ENCODE data around the gene KRTAP10-8.
"Not testable (repeated sequence)": the region's sequence is repeated elsewhere in the genome, so short reads cannot be mapped to it uniquely, and the experiment has no call there.

The KRTAP10-8 gene

DNA sequence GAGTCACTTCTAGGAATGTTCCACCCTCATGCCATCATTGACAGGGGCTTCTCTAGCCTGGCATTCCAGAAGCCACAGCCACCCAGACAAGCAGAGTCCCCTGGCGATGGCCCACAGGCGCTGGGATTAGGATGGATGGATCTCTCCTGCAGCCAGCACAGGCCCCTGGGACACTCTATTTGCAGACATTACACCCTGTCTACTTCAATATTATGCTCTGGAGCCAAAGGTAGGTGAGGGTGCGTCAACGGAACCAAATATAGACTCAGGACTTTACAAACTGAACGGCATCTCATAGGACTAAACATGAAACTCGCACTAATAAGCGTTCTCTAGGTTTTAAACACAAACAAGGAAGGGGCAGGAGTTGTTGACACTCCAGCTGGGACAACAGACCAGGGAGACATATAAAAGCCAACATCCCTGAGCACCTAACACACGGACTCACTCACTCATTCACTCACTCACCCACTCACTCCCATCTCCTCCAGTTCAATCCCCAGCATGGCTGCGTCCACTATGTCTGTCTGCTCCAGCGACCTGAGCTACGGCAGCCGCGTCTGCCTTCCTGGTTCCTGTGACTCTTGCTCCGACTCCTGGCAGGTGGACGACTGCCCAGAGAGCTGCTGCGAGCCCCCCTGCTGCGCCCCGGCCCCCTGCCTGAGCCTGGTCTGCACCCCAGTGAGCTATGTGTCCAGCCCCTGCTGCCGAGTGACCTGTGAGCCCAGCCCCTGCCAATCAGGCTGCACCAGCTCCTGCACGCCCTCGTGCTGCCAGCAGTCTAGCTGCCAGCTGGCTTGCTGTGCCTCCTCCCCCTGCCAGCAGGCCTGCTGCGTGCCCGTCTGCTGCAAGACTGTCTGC, 11.5 kb upstream of the KRTAP10-8 start, which contains the start of gene KRTAP10-7:
KRTAP10-7 (plus strand) TSS at position 480 of the 861 bp plus-strand sequence; CDS start at position 505, 25 bp downstream.
- not testable (repeated sequence) for DNase-seq

DNA sequence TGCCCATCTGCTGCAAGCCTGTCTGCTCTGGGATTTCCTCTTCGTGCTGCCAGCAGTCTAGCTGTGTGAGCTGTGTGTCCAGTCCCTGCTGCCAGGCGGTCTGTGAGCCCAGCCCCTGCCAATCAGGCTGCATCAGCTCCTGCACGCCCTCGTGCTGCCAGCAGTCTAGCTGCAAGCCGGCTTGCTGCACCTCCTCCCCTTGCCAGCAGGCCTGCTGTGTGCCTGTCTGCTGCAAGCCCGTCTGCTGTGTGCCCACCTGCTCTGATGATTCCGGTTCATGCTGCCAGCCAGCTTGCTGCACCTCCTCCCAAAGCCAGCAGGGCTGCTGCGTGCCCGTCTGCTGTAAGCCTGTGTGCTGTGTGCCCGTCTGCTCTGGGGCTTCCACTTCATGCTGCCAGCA, 10.8 kb upstream of the KRTAP10-8 start:
- not testable (repeated sequence) for DNase-seq

DNA sequence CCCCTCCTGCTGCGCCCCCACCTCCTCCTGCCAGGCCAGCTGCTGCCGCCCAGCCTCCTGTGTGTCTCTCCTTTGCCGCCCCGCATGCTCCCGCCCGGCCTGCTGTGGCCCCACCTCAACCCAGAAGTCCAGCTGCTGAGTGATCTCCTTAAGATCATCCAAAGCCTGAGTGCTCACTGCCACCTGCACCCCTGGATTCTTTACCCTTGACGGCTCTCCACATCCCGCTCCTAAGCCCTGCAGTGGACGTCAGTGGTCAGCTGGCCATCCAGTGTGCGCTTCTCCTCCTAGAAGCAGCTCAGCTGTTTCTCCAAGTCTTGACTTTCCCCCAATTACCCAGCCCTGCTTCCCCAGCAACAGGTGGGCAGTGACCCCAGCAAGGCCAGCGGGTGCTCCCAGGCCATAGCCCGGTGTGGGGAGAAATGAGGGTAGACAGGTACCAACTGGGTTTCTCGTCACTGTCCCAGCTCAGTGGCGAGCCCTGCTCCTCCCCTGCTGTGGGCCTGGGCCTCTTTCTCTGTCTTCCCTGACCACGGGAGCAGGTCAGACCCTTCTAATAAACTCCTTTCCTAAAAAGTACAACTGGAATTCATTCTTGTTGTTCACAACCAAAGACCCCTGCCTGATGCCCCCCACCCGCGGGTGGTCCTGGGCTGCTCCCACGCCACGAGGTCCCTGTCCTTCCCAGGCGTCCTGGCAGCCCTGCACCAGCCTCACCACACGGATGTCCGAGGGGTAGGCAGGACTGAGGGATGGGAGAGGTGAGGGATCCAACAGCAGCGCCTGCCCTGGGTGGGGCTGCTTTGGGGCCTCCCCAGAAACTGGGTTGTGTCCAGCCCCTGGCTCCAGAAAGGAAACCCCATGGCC, 10.1 kb upstream of the KRTAP10-8 start:
- no peak for DNase-seq

DNA sequence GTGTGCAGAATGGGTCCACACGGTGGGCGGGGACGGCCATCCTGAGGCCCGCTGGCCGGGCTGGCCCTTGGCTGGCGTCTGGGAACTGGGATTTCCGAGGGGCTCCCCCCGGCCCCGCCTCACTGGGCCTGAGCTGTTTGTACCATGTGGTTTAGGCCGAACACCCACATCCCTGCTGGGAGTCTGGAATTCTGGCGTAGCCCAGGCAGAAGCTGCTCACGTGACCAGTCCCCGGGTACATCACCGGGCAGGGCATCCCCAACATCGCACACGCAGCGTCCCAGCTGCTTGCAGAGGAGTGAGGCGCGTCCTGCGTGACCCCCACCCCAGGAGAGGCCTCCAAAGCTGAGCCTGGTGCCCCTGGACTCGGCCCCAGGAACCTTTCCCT, 9.4 kb upstream of the KRTAP10-8 start:
- no peak for DNase-seq

DNA sequence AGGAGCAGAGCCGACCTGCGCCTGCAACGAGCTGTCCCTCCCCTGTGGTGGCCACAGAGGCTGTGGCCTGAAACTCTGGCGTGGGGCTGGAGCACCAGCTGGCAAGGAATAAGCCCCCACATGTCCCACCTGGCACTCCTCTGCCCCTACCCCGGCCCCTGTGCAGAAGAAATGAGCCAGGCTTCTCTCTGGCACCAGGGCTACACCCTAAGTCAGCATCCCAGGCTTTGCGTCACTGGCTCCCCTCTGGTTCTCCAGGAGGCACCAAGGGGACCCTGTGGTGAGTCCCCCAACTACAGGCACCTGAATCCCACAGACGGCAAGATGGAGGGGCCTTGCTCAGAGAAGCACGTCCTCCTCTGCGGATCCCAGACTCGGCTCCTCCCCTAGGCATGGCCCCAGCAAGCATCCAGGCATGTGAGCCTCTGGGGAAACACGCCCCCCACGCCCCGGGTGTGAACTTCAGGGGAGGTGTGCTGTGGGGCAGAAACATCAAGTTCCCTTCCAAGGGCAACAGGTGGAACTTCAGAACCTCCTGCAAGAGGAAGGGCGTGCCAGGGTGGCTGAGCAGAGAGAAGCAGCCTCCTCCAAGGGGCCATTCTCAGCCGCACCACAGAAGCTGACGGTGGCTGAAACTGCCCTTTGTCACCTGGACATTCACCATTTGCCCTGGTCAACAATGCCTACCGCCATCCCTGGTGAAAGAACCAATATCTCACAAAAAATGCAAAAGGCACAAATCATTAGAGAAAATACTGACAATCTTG, 8.6 kb upstream of the KRTAP10-8 start:
- no peak for DNase-seq

DNA sequence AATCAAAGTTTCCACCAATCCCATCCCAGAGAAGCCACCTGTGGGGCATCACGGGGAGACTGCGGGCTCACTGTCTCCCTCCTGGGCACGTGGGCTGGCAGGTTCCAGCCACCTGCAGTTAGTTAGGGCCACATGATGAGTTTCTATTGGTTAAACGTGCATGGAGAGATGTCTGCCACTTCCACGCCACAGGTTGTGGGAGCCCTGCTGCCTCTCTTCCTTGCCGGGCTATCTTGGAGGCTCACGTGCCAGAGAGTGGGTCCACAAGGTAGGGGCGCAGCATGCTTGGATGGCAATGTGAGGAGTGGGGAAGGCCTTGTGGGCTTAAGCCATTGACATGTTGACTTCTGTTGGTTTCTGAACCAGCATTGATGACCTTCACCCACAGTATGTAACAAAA, 8.0 kb upstream of the KRTAP10-8 start:
- DNase-seq: no peak

DNA sequence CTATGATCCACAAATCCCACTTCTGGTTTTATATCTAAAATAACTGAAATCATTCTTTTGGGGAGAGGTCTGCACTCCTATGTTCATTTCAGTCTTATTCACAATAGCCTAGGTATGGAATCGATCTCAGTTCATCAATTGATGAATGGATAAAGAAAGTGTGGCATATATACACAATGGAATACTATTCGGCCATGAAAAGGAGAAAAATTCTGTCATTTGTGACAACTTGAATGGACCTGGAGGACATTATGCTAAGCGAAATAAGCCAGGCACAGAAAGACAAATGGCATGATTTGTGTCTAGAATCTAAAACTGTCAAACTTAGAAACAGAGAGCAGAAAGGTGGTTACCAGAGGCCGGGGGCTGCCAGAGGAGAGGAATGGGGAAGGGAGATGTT, 5.4 kb upstream of the KRTAP10-8 start:
- DNase-seq: no peak

DNA sequence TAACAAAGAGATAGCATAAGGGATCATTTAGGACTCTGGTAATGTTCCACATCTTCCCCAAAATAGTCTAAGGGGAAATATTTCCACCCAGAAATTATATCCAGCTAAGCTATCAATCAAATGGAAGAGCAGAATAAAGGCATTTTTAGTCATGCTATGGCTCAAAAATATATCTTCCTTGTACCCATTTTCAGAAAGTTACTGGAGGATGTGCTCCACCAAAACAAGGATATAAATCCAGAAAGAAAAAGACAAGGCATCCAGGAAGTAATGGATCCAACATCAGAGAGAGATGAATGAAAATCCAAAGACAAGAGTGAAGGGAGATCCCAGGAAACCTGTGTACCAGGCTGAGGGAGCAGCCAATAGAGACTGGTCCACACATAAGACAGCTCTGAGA, 2.7 kb upstream of the KRTAP10-8 start:
- DNase-seq: no peak

DNA sequence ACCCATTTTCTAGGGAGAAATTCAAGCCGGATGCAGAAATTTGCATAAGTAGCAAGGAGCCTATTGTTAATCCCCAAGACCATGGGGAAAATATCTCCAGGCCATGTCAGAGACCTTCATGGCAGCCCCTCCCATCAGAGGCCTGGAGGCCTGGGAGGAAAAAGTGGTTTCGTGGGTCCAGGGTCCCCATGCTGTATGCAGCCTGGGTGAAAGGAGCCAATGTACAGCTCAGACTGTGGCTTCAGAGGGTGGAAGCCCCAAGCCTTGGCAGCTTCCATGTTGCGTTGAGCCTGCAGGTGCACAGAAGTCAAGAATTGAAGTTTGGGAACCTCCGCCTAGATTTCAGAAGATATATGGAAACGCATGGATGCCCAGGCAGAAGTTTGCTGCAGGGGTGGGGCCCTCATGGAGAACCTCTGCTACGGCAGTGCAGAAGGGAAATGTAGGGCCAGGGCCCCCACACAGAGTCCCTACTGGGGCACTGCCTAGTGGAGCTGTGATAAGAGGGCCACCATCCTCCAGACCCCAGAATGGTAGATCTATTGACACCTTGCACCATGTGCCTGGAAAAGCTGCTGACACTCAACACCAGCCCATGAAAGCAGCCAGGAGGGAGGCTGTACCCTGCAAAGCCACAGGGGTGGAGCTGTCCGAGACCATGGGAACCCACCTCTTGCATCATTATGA, 1.6 kb upstream of the KRTAP10-8 start:
- DNase-seq: not testable (repeated sequence)

DNA sequence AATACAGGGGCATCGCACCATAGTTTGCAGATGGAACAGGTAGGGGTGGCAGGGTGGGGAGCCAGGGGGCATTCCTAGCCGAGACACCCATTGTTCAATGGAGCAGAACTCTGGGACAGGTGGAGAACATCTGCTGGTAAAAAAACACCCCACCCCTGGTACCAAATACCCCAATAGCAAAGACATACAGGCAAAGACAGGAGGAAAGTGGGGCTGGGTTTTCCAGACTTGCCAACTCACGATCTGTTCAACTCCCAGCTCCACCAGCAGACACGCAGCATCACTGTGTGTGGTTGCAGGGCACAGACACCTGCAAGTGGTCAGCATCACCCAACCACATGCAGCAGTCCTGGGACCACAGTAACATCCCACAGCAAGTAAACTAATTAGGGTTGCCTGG, 328 bp upstream of the KRTAP10-8 start:
- no peak for DNase-seq

DNA sequence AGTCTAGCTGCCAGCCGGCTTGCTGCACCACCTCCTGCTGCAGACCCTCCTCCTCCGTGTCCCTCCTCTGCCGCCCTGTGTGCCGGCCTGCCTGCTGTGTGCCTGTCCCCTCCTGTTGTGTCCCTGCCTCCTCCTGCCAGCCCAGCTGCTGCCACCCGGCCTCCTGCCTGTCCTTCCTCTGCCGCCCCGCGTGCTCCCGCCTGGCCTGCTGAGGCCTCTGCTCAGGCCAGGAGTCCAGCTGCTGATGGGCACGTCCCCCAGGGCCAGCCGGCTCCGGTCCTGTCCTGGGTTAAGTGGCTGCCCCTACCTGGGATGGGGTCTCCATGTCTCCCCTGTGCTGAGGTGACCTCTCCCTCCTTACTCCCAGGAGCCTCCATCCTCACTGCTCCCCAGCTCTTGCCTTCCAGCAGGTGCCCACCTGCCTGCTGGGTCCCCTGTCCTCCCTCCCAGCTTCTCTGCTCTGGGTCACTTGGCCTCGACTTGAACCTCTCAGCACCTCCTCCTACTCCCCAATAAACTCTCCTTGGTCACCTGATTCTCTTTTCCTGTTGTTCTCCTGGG, 870 bp downstream of the KRTAP10-8 start:
- DNase-seq: no peak

DNA sequence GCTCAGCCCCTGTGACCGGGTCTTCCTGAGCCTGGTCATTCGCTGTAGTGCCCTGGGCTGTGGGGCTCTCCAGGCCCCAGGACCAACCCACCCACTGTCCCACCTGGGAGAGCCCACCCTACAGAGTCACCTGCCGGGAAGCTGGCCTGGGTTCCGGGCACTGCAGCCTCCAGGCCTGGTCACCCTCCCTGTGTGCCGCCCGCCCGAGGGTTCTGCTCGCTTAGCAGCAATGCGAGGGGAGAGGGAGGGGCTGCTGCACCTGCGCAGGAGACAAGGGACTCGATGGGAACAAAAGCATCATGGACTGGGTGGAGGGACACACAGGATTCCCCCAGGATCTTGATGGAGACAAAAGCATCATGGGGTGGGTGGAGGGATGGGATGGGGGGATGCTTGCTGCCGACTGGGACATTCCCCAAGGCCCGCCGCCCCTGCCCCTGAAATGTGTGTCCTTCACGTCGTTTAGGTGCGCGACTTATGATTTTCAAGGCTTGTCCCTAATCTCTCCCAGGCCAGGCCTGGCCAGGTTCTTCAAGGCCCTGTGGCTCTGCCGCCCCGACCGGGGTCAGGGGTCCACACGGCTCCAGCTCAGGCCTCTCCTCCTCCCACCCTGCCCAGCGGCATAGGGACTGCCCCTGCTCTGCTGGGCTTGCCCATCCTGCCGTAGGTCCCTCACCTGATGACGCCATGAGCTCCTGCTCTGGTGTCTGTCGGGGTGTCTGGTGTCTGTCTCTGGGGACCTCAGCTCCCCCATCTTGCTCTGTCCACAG, 1.7 kb downstream of the KRTAP10-8 start:
- DNase-seq: no peak

DNA sequence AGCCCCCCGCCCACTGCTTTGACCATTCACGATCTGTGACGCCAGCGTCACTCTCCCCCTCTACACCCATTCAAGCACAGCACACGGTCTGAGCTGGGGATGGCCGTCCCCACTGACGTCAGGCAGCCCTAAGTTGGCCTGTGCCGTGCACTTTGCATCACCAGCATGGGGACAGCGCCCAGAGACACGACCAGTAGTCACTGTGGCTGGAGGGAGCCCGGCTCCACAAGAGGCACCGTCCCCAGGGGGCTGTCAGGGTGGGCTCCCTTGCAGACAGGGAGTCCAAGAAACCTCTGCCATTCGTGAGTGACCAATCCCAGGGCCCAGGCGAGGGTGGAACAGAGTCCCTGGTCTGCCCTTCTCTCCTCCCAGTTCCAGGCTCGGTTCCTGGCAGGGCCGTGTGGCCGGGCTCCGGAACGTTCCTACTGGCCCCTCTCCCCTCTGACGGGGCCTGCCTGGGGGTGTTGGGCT, 2.3 kb downstream of the KRTAP10-8 start:
- DNase-seq: no peak

DNA sequence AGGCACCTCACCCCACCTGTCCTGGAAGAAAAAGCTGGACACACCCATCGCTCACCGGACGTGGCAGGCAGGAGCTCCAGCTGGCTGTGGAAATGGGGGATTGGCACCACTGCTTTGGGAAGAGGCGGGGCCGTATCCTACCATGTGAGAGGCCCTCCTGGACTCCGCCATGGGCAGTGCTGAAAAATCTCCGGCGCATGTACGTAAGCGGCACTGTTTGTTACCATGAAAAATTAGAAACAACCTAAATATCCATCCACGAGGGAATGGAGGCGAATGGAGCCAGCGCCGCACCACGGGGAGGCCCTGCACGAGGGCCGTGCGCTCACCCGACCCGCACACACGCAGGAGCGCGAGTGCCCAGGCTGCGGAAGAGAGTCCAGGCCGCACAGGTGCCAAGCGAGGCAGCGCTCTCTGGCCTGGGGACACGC, 3.1 kb downstream of the KRTAP10-8 start:
- DNase-seq: no peak

DNA sequence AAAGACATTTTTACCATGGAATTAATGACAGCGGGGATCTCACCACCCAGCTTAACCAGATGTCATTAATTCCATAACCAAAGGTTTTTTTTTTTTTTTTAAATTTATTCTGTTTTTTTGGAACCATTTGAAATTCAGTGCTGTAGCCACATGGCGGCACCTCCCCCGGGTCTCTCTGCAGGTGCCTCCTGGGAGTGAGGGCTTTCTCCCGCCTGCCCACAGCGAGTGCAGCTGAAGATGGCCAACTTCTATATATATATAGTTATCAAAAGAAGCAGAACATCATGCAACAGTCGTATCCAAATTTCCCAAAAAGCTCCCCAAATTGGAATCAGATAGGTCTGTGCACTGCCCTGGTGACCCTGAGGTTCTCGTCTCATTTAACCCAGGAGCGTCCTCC, 3.6 kb downstream of the KRTAP10-8 start:
- DNase-seq: no peak

DNA sequence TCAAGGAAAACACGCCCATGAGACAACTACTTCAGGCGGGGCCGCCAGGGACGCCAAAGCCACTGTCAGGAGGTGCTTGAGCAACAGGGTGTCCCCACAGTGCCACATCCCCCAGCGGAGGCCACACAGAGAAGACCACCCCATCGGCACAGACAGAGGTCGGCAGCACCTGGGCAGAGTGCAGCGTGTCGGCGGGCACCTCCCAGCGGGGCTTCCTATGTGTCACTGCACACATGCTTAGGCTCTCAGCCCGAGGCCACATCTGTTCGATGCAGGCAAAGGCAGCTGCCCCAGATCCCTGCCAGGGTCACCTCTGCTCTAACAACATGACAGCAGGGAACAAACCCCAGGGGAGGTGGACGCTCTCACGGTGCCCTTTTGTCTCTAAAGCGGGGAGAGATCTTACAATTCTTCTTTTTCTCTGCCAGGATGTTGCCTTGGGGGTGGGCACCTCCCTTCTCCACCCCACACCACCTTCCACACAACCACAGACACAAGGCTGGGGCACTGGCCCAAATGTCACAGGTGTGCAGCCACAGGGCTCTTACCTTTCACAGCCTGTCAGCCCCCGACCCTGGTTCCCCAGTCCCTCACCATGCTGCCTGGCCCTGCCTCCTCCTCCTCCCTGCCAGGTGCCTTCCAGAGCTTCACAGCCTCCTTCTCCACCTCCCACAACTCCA, 4.2 kb downstream of the KRTAP10-8 start:
- no peak for DNase-seq

DNA sequence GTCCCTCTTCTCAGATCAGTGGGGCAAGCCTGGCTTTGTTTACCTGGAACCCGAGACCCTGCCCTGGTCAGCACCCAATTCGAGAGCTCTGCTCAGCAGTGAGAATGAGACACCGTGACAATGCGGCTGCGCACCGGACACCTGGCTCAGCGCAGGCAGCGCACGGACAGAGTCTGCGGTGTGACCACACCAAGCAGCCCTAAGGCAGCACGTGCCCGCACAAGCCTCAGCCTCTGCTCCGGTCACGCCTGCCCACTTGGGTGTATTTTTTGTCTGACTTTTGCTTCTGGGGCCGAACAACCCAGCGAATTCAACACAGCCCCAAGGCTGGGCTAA, 4.7 kb downstream of the KRTAP10-8 start:
- DNase-seq: no peak

DNA sequence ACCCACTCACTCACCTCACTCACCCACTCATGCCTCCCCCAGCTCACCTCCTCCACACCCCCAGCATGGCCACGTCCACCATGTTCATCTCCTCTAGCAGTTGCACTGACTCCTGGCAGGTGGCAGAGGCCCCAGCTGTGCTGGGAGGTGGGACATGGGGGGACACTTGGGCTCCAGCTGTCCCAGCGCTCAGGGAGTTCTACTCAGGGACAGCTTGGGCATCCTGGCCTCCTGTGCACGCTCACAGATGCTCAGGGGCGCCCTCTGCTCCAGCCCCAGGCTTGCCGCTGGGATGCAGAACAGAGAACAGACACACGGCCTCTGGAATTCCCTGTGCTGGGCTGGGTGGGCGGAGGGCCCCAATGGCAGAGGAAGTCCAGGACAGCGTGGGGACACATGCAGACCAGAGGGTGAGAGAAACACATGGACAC, 5.2 kb downstream of the KRTAP10-8 start:
- no peak for DNase-seq

DNA sequence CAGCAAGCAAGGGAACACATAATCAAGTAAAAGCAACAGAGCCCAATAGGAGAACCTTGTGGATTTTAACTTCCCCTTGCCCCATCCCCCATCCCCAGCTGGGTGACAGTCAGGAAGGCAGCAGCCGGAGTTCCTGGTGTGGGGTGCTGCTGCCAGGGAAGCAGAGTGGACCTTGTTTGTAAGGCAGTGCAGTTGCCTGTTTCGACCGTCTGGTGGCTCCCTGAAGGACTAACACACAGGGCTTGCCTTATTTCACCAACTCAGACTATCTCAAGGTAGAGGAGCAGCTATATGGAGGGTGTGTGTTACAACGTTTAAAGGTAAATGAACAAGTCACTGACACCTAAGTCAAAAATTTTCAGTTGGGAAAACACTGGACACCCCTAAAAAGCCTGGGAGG, 6.6 kb downstream of the KRTAP10-8 start:
- DNase-seq: no peak

DNA sequence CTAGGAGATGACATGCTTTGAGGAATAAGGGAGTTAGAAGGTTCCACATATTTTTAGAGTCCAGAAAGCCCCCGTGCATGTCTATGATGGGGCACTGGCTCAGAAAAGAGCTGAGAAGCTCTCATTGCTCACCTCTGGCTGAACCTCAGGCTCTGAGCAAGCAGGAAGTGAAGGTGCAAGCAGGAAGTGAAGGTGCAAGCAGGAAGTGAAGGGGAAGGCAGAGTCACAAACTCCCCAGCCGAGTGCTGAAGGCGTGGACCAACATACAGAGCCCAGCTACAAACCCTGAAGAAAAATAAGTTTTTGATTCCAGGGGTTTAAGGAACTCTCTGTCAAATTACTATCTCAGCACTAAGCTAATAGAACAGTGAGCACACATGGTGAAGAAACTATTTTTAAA, 7.0 kb downstream of the KRTAP10-8 start:
- DNase-seq: peak; percentile 50

DNA sequence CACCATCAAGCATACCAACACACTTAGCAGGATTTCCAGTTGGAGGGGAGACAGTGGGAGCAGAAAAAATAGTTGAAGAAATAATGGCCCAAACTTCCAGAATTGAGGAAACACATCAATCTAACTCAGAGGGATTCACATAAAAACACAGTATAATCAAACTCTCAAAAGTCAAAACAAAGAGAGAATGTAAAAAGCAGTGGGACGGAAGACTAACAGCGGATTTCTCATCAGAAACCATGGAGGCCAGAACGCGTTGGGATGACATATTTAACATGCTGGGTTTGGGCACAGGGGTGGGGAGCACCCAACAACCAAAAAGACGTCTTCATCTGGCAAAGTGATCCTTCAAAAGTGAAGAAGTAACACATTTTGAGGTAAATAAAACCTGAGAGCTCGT, 8.0 kb downstream of the KRTAP10-8 start:
- DNase-seq: no peak
